GM19372 (cell line): ENCODE data around the gene PHYHD1.
"Not testable (repeated sequence)": the region's sequence is repeated elsewhere in the genome, so short reads cannot be mapped to it uniquely, and the experiment has no call there.

Source experiments
- ATAC-seq: cut with Tn5 transposase; IDR thresholded peaks from one replicate; pipeline ENCODE4 v1.9.1; 2021; ENCODE audit warnings: mild to moderate bottlenecking, low read depth, moderate library complexity; ENCODE audit not compliant: unreplicated experiment

Gene PHYHD1

DNA sequence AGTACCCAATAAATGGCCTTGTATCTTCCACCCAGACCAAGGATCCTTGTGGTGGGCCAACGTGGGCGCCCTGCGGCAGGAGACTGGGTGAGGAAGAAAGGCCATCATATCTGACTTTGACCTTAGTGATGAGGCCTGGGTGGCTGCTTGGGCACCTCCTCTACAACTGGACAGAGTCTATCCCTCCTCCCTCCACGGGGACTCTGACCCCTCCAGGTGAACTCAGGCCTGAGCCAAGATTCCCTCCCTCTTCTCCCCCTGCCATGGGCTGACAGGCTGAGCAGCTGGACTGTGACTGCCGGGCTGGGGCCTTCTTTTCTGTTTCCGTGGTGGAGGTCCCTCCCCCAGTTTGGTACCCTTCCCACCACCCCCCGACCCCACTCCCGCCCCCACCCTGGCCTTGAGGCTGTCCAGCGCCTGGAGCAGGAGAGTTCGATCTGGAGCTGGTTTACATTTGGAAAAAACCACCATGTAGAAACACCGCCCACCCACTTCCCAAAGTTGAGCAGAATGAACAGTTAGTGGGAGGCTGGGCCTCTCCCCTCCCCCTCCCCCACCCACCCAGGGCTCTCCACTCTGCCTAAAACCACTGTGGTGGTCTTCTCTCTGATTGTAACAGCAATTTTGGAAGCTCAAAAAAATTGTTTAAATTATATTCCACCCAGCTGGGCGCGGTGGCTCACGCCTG, 1.2 kb upstream of the PHYHD1 start:
- no peak for ATAC-seq

DNA sequence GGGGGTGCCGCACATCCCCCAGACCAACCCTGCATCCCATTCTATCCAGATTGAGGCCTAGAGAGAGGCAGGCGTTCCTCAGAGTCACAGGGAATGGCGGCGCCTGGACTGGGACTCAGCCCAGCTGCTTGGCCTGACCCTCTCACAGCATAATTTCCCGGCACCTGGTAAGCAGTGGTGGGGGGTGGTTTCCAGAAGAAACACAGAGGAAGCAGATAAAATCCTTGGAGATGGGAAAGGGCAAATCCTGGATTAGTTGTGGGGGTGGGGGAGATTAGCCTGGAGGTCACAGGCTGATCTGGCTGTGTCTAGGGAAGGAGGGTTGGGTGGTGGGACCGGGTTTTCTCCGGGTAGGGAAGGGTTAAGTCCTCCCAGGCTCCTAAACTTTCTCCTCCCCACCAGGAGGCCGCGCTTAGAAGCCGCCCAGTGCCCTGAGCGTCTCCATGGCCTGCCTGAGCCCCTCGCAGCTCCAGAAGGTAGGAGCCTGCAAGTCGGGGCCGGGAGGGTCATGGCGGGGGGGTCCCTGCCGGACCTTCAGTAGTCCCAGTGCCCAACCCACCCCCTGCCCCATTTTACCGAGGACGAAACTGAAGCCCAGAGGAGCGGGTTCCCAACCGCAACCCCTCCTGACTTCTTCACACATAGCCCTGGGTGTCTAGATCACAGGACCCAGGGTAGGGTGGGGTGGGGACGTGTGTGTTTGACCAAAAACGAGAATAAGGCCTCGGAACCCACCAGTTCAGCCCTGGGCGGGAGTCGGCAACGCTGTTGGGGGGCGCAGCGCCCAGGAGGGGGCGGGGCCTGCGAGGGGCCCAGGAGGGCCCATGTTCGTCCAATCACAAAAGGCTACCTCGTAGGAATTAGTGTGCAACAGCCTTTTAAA, 1.3 kb downstream of the PHYHD1 start:
- ATAC-seq: no peak

GRCh38 chr9:128923493-128923883, 2.7 kb downstream of the PHYHD1 start:
- no peak for ATAC-seq

DNA sequence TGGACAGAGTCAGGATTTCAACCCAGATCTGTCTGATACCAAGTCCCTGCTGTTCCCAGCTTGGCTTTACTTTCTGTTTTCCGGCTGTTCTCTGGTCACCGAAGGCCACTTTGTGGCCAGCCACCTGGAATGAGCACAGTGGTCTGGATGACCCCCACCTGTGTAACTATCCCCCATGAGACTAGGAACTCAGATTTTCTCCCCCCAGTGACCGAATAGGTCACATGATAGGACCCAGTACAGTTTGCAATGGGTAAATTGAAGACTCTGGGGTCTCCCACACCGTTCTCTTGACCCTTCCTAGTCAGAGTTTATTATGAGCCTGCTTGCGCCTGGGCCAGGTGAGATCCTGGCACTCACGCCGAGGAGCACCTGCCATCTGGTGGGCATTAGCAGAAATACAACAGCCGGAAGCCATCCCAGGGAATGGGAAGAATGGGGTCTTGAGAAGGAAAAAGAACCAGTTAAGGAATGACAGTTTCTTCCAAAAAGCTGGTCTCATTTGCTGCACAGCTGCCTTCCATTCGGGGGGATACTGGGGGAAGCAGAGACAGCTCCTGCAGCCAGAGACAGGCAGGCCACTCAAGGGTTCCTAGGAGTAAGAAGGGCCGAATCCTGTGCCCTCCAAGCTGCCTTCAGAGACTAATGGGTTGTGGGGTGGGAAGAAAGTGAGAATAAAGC, 7.1 kb downstream of the PHYHD1 start:
- ATAC-seq: no peak

DNA sequence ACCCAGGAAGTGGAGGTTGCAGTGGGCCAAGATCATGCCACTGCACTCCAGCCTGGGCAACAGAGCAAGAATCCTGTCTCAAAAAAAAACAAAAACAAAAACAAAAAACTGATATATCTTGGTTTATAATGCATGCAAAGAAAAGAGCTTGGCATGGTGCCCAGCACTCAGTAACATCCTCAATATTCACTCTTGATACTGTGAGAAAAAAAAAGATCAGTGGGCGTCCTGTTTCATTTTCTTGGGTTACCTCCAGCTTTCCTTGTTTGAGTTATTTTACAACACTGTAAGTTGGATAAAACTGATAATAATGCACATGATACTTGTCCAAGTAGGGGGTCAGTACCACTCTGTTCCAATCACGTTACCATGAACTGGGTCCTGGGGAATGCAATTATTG, 7.8 kb downstream of the PHYHD1 start:
- no peak for ATAC-seq

- ATAC-seq: no peak
Observed at GRCh38 chr9:128929560-128929959, 8.8 kb downstream of the PHYHD1 start.

DNA sequence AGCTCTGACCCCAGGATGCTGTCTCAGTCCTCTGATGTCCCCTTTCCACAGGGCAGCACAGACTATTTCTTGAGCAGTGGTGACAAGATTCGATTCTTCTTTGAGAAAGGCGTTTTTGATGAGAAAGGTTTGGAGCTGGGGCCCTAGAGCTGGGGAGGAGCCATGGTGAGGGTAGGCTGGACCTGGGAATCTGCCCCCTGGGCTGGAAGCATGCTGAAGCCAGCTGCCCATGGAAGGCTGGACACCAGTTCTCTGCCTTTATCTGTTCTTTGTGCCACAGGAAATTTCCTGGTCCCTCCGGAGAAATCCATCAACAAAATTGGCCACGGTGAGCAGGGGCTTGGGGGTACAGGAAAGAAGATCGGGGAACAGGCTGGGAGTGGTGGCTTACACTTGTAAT, 12.9 kb downstream of the PHYHD1 start:
- ATAC-seq: no peak

DNA sequence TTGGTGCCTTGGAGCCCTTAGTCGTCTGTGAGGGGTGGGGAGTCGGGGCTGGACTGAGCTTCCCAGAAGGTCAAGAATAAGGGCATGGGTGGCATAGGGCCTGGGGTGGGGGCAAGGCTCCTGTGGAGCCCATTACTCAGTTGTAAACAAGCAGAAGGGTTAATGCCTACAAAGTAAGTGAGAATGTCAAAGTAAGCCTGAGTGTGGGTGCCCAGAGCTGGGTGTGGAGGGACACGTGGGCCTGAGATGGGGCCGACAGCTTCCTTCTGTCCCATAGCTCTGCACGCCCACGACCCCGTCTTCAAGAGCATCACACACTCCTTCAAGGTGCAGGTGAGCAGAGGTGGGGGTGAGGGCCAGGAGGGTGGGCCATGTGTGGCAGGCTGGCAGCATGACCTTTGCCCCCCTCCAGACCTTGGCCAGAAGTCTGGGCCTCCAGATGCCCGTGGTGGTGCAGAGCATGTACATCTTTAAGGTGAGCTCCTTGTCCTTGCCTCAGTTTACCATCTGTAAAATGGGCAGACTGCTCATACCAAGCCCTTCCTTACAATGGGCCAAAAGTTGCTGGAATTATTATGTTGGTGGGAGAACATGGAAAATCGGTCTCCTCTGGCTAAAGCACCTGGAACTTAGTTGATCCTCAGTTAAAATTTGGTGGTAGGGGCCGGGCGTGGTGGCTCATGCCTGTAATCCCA, 15.5 kb downstream of the PHYHD1 start:
- no peak for ATAC-seq

DNA sequence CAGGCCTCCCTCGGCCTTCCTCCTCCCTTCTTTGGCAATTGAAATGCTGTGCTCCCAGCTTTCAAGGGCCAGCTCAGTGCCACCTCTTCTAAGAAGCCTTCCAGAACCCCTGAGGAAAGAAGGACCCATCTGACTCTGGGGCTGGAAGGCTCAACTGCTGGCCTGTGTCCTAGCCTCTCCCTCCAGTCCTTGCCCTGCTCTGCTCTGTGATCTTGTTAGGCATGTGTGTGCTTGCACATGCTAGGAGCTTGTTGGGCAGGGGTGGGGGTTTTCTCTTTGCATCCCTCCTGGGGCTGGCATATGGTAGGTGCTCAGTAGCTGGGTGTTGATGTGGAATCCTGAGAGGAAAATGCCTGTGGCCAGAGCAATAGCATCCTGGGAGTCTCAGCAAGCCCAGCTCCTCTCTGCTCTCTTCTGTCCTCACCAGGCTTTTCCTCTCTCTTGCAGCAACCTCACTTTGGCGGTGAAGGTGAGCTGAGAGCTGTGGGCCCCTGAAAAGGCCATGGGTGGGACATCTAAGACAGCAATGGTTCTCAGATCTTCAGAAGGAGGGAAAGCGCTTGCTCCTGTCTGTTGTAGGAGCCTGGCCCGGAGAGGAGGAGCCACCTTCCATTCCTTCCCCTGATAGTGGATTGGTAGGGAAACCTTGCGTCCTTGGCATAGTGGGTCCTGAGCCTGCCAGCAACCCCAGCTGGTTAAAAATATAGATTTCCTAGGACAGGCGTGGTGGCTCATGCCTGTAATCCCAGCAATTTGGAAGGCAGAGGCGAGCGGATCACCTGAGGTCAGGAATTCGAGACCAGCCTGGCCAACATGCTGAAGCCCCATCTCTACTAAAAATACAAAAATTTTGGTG, 16.8 kb downstream of the PHYHD1 start:
- no peak for ATAC-seq

GRCh38 chr9:128940271-128940921, 19.6 kb downstream of the PHYHD1 start:
- no peak for ATAC-seq

DNA sequence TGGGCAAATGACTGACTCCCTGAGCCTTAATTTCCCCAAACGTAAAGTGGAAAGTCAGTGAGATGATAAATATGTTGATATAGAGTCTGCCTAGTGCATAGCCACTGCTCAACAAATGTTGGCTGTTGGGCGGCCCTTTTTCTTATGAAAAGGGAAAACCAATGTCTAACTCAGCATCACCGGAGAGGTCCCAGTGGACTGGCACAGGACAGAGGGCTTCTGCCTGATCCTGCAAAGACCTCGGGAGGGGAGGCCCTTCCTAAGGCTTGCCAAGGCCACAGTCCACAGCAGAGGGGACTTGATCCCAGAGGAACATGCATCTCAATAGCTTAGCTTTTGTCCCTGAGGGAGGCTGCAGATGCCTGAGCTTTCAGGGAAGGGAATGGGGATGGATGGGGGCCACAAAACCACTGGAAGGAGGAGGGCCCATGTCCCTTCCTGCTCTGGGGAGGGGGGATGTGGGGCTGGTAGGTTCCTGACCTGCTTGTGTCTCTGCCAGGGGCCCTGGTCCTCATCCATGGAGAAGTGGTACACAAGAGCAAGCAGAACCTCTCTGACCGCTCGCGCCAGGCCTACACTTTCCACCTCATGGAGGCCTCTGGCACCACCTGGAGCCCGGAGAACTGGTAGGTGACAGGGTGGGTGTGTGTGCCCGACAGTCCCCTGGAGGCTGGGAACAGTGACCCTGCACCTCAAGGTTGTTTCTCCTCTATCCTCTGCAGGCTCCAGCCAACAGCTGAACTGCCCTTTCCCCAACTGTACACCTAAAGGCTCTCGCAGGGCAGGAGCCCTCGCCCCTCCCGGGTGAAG, 20.4 kb downstream of the PHYHD1 start:
- ATAC-seq: no peak

DNA sequence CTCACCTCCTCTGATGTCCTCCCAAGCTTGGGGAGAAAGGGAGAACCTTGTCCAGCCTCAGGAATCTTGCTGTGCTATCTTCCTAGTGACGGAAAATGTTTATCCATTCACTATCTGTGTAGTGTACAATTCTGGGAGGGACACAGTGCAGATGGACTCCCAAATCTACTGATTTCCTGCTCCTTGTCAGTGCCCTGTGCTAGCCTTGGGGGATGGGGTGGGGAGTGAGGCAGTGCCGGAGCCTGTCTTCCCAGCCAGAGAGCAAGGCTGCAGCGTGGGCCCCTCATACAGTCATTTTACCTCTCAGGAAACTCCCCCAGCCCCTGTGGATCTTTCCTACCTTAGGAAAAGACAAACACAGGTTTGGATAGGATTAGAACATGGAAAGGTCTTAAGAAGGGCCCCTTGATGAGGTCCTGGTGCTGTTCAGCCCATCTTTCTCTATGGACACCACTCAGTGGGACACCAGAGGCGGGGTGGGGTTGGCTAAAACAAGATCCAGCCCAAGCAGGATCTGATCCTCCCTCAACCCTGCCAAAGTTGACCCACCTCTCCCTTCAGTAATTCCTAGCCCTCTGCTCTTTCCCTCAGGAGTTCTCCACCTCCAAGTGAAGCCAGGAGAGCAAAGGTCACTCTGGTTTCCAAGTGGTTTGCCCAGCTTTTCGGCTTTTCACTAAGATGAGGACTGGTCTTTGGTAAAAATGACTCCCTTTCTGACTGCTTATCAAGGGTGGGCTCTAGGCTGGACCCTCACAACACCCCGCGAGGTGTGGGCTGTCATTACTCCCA, 23.2 kb downstream of the PHYHD1 start:
- ATAC-seq: no peak

DNA sequence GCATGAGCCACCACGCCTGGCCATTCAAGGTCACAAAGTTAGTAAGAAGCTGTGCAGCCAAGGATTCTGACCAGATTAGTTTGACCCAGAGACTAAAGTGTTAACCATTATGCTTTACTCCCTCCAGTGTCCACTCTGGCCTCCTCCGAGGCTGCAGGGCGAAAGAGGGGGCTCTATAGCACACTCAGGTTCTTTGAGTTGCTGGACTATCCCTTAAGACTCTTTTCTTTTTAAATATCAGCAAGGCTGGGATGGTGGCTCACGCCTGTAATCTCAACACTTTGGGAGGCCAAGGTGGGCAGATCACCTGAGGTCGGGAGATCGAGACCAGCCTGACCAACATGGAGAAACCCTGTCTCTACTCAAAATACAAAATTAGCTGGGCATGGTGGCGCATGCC, 24.2 kb downstream of the PHYHD1 start:
- ATAC-seq: not testable (repeated sequence)

- no peak for ATAC-seq
Observed at GRCh38 chr9:128945798-128946501, 25.2 kb downstream of the PHYHD1 start.

GRCh38 chr9:128946571-128947276, 25.9 kb downstream of the PHYHD1 start:
- peak; percentile 9 for ATAC-seq

GRCh38 chr9:128947277-128947526, 26.4 kb downstream of the PHYHD1 start:
- no peak for ATAC-seq
